Hematopoietic multipotent progenitor cell treated with erythropoietin and hydrocortisone succinate and interleukin-3 and kit ligand, for 4 days (in vitro differentiated cells): Measurements from ENCODE around the gene HSPA8.
A peak's percentile ranks its signal among the peaks of the same experiment; 100 is the strongest.
"Not testable (repeated sequence)": the region's sequence is repeated elsewhere in the genome, so short reads cannot be mapped to it uniquely, and the experiment has no call there.

Experiments used
- DNase-seq: peaks from one replicate; pipeline ENCODE4 v3.0.0-alpha.2; 2015

Gene HSPA8

GRCh38 chr11:123061403-123062157 lies at the start of gene HSPA8:
HSPA8 (minus strand) TSS chr11:123062136; CDS start chr11:123061324, 812 bp downstream.
- DNase-seq: peak; percentile 87

- DNase-seq: peak; percentile 76
Observed at GRCh38 chr11:123111465-123111864, 49.5 kb upstream of the HSPA8 start.

GRCh38 chr11:123110397-123110796 lies 48.5 kb upstream of the HSPA8 start:
- no peak for DNase-seq

GRCh38 chr11:123107945-123108495 lies 46.1 kb upstream of the HSPA8 start:
- DNase-seq: no peak

- no peak for DNase-seq
Observed at GRCh38 chr11:123104697-123105096, 42.8 kb upstream of the HSPA8 start.

GRCh38 chr11:123103326-123103980 lies 41.5 kb upstream of the HSPA8 start:
- peak; percentile 78 for DNase-seq

DNA sequence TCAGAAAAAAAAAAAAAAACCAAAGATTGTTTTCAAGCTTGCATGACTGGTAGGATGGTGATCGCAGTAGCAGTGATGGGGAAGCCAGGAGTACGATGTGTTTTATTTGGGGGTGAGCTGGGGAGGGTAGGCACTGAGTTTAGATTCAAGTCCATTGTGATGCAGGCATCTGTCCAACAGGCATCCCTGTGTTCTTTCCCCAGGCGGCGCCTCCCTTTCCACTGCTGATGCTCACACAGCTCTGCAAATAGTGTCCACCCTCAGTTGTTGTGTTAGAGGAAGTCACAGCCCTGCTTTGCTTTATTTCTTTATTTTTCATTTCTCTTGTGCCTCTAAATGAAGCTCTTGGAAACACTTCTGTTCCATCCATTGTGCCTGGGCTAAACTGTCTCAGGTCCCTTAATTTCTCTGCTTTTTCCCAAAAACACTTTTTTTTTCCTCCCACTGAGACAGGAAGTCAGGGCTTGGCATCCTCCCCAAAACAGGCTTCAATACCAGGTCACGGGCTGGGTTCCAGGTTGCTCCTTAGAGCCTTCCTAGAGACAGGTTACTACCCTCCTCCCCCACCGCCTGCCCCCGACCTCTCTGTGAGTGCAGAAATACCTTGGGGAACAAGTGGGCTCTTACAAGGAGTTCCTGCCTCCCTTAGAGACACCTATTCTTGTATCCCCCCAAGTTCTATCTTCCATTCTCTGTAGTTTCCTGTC lies 38.6 kb upstream of the HSPA8 start:
- no peak for DNase-seq

DNA sequence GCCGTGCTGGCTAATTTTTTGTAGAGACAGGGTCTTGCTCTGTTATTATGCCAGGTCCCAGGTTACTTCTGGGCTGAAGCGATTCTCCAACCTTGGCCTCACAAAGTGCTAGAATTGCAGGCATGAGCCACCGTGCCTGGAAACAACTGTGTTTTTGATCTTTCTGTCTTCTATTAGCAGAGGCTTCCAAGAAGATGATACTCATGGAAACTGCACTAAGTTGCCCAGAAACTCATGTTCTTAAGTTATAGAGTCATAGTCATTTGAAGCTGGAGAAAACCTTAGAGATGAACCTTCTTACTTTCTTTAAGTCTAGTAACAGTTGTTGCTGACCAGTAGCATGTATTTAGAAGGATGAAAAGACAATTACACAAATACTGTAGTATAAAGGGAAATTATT lies 37.1 kb upstream of the HSPA8 start:
- DNase-seq: no peak

DNA sequence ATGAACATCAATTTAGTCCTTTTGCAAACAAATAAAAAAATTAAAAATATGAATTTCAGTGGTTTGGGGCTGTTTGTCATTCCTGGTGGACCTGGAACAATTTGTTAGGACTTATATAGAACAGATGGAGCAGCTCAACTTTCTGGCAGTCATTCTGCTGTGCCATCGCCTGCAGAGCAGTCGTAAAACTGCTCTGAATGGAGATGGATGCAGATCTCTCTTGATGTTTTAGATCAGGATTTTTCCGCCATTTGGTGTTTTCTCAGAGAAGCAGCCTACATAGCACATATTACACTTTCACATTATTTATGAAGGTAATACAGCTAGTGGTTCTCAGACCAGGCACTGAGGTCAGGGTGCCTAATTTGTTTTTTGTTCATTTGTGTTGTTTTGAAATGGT lies 31.8 kb upstream of the HSPA8 start:
- no peak for DNase-seq

GRCh38 chr11:123091506-123091905 lies 29.6 kb upstream of the HSPA8 start:
- DNase-seq: no peak

GRCh38 chr11:123090168-123090567 lies 28.2 kb upstream of the HSPA8 start:
- DNase-seq: not testable (repeated sequence)

DNA sequence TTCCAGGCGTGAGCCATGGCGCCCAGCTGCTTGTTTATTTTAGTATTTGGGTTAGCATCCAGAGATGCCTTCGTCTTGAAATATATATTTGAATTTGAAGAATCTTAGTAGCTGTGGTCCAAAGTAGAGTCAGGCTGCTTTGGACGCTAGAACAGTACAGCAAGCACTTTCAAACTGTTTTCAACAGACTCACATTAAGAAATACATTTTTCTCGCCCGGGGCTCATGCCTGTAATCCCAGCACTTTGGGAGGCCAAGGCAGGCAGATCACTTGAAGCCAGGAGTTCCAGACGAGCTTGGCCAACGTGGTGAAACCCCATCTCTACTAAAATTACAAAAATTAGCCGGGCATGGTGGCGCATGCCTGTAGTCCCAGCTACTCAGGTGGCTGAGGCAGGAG lies 27.0 kb upstream of the HSPA8 start:
- not testable (repeated sequence) for DNase-seq

- not testable (repeated sequence) for DNase-seq
Observed at GRCh38 chr11:123087657-123088056, 25.7 kb upstream of the HSPA8 start.

DNA sequence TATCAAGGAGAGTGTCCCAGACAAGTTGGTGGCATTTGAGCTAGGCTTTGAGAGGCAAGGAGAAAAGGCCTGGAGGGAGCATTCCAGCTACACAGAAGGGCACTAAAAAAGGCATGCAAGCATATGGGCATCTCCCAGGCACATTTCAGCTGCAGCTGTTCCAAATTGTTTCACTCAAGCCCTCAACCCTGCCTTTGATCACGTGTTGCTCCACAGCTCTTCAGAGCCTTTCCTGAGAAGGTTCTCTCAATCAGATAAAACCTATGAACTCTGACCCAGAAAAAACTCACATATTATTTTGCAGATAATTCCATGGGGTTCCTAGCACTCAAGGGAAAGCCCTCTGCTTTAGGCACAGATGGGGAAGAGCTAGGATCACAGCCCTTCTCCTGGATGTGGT lies 24.4 kb upstream of the HSPA8 start:
- no peak for DNase-seq

DNA sequence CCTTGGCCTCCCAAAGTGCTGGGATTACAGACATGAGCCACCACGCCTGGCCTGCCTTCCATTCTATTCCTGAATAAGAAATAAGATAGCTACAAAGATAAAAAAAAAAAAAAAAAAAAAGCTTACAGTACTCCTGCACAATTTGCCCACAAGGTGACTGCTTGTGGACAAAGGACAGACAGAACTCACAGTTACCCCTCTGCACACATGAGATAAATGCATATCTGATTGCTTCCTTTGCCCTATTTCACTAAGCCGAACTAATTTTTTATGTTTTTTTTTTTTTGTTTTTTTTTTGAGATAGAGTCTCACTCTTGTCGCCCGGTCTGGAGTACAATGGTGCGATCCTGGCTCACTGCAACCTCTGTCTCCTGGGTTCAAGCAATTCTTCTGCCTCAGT lies 23.6 kb upstream of the HSPA8 start:
- peak; percentile 24 for DNase-seq

- no peak for DNase-seq
Observed at GRCh38 chr11:123084454-123084853, 22.5 kb upstream of the HSPA8 start.

DNA sequence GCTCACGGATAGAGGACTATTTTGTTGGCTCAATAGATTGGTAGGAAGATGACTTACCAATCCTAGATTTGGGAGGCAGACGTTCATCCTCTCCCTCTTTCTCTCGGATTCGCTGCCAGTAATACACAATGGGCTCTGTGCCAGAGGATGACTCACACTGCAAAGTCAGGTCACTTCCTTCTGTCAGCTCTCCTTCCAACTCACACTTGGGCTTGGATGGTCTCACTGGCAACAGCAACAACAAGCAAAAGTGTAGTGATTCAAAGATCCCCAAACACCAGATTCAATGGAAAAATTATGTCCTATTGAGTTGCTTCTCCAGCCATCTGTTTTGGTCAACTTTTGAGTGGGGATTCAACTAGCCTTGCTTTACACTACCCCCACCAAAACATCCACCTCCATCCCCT lies 21.7 kb upstream of the HSPA8 start:
- peak; percentile 55 for DNase-seq

GRCh38 chr11:123082977-123083376 lies 21.0 kb upstream of the HSPA8 start:
- DNase-seq: no peak

DNA sequence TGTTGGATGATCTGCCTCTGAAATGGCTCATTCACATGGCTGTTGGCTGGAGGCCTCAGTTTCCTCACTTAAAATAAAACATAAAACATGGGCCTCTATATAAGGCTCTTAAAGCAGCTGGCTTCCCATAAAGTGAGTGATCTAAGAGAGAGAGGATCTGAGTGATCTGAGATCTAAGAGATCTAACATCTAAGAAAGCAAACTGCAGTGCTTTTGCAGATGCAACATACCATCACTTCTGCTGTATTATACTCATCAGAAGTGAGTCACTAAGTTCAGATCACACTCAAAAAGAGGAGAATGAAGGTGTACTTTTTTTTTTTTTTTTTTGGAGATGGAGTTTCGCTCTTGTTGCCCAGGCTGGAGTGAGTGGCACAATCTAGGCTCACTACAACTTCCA lies 18.1 kb upstream of the HSPA8 start:
- DNase-seq: no peak

GRCh38 chr11:123076484-123076883 lies 14.5 kb upstream of the HSPA8 start:
- DNase-seq: no peak

DNA sequence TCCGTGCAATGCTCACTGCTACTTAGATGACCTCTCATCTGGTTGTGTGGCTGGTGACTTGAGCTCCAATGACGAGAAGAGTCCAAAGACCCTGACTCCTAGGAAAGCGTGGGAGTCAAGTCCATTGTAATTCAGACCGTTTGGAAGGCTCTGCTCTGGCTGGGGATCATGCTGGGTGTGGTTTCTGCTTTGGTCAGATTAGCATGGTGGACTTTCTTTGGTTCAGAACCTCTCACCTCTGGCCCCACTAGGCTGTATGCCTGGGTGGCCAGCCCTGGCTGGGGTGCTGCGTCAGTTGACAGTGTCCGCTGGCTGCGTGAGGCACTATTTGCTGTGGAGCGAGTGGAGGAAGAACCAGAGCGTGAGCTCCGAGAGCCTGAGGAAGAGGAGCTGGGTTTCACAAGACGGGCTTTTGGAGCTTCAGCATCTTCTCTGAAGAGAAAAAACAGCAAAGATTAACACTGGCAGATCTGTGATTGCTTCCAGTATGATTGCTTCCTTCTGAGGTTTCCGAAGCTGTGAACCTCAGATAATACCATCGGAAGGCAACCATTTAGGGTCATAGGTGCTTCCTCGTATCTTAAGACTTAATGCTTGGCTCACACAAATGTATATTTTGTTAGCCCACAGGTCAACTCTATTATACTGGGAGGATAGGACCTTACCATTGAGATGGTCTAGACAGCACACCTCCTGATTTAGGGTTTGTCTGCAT lies 11.6 kb upstream of the HSPA8 start:
- DNase-seq: no peak

DNA sequence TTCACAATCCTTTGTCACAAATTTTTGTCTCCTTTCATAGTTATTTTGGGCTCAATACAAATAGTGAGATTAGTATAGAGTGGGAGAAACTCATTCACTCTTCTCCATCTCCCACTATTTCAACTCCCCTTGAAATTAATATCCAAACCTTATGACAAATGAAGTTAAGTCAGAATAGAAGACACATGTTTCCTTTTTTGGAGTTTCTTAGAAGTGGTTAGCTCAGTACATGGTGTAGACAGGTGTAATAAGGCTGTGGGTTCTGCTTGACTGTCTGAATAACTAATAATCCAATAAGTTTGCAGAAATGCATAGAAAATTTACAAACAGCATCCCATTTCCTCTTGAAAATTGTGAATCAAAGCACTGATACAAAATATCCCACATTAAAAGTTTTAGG lies 10.8 kb upstream of the HSPA8 start:
- DNase-seq: no peak

DNA sequence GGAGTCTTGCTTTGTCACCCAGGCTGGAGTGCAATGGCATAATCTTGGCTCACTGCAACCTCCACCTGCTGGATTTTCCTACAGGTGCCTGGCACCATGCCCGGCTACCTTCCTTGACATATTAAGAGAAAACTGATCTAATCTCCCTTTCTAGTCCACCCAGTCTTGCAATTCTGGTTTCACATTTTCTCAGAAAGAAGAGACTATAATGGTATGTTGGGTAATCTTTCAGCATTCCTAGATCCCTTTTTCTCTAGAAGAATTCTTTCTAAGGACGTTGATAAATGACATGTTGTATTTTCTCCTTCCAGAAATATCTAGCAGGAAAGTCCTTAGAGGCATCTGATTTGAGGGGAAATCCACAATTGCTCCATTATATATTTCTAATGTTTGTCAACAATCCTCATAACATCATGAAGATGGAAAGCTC lies 10.4 kb upstream of the HSPA8 start:
- no peak for DNase-seq
